Activated CD4-positive, alpha-beta T cell treated with anti-CD3 and anti-CD28 coated beads, Interleukin-2, amount 50 U/mL, for 24 hours (primary cell): ENCODE data around the gene ALK.

Source experiments
- DNase-seq, 2 donors: peaks; one replicate each; pipeline ENCODE4 v3.0.0-alpha.2; 2020; ENCODE audit warnings: low read depth in 1 of 2, low spot score in 1 of 2

ALK gene

DNA sequence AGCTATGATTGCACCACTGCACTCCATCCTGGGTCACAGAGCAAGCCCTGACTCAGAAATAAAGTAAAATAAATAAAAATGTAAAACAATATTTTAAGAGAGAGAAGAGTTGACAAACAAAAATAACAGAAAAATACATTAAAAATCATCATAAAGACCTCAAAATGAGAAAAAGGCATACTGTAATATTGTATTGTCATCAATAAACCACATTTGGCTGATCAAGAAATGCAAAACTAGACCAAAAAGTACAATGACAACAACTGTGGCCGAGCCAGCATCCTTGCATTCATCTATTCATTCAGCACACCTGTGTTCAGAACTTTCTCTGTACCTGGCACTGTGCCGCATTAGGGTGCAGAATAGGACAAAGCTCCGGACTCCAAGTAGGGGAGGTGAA is 121.8 kb downstream of the ALK start:
- no peak for DNase-seq

DNA sequence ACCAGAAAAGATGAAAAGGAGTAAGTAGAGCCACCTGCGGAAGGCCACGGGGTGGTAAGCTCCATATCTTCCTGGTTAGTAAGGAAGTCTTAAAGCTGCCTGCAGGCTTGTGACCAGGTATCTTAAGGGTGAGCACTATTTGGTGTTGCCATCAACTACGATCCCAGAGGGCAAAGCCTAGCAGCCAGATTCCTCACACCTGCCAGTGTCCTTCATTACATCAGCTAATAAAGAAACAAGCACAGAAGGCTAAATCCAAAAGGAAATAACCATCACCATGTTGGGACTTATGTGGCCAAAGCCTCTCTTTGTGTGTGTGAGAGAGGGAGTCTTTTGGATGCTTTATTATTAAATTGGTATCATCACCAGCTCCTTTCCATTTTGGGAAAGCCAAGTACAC is 123.5 kb downstream of the ALK start:
- no peak for DNase-seq

DNA sequence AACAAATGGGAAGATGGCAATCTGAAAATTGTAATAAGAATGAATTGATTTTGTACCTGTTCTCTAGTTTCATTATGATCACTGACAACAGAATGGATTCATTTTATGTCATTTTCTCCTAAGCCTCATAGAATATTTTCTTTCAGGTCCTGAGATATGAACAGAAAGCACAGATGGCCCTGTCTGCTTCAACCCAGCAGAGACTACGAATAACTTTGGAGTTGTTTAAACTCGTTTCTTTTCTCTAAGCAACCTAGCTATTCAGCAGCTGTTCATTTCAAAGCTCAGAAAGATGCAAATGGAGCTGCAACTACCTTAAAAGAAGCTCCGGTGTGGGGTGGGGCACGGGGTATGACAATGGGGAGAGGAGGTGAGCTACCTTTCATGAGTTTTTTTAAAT is 124.9 kb downstream of the ALK start:
- no peak for DNase-seq

DNA sequence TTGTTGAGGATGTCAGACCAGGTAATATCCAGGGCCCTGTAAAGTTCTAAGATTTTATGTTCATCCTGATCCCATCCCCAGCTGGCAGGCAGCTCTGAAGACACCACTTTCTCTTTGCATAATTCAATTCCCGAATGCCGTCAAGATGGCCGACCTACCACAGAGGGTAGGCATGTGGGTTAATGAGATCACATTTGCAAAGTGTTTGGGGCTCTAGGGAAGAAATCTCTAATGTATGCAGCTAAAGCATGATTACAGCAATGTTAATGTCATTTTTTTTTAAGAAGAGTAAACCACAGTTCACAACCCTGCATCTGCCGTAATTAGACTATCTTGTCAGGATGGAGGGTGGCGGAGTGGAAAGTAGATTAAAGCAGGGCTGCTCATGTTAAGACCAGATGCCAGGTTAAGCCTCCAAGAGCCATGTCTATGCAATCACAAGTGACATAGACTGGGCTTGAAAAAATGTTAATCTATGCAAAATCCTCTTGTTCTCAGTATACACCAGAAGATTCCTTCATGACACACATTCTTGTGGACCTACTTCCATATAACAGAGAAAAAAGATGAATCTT is 131.4 kb downstream of the ALK start:
- no peak for DNase-seq

DNA sequence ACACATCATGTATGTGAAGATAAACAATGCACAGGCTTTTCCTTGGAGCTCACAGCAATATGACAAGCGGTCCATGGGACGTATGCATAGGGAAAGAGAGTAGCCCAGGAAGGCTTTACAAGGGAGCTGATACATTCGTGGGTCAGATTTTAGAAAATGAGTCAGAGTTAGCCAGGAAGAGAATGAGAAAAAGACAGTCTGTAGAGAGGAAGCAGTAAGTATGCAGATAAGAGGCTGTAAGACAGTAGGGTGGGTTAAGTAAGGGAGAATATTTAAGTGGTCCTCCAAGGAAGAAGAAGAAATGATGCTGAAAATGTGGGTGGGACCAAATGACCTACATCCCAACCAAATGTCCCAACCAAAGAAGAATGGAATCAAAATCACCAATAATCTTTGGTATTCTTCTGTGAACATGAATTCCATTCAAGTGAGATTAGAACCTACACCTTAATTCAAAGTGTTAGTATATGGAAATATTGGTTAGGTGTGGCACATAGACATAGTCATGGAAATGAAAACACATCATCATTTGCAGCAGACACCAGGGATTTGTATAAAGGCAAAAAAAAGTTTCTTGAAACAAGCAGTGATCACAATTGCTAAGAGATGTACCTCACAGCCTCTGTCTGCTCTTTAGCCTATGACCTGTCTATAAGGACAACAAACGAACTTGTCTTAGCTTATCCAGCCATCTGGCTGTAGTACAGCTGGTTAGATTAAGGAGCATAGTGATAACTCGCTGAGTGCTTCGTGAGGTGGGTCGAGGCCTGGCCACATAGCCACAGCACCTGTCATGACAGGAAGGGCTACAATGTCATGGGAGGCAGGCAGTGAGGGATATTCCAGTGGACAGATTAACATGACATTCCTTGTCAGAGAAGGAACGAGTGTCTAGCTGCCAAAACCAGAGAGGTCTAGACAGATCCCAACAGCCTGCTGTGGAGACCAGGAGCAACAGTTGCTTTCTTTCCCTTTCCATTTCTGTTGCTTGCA is 133.6 kb downstream of the ALK start:
- DNase-seq: no peak

DNA sequence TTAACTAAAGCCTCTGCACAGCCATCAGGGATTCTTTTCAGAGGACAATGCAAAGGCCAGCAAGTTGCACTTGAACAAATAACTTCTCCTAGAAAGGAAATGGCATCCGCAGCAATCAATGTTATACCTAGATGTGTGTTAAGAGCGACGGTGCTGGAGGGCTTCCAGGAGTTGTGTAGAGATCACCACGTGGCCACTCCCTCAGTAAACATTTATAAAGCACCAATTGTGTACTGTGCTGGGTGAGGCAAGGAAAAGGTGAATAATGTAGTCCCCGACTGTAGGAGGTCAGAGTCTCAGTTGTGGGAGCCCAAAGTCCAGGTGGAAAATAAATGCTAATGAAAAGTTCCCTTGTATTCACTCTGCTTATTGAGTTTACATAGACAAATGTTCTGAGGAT is 135.0 kb downstream of the ALK start:
- no peak for DNase-seq

DNA sequence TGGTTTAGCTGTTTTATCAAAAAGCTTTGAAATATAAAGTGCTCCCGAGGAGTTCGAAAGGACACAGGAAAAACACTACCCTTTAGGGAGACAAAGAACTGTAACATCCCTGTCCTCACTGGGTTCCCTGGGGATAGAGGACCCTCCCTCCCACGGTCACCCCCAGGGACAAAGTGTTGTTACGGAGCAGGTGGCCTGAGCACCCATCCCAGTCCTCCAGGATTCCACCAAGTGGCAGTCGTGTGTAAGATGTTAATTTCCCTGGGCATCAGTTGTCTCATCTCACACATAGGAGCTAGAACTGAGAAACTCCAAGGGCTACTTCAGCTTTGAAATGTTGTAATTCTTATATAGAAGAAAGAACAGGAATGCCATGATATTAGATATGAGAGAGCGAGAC is 137.7 kb downstream of the ALK start:
- DNase-seq: no peak

DNA sequence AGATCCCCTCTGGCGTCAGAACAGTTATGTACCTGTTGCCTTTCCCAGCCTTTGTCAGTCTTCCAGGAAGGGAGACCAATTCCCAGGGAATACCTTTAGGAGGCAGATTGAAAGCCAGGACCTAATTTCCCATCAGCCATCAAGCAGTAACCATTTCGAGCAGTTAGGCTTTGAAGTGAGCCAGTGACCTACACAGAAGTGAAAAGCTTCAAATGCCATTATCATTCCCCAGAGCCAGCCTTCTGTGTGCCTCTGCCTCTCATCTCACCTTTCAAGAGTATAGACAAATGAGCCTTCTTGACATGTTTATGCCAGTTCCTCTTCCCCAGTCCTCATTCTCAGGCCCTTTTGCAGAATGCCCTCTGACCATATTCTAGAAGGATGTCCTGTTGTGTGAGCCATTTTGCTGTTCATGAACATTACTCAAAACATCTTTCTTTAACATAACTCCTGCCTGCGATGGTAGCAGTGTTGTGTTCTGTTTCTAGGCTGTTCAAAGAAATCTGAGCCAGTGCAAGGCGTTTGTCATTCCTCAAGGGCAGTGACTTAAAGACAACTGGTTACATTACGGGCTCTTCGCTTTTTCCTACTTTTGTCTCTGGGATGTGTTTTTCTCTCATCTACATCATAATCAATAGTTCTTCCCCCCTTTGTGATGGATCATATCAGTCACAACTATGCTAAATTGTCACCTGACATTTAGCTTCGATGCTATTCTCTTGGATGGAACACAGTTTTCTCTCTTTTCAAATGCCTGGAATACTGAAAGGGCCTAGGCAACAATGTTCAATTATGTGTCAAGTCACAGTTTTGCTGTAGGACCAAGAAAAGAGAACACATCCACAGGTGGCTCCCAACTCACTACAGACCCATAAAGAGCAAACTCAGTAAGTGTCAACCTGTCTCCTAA is 138.6 kb downstream of the ALK start:
- DNase-seq: no peak

DNA sequence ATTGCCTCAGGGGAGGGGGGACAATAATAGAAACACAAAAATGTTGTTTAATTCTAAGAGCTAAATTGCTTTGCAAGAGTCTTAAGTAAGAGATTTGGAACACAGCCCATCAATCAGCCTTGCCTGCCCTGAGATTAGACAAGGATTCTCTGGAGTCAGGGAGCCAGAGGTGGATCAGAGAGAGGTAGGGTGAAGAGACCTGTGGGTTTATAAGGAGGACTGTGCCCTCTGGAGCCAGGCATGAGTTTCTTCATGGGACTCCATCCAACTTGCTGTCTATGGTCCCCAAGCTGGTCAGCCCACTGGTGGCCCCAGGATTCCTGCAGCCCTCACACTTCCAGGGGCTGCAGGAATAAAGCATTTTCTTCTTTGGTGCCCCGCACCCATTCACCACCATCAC is 139.3 kb downstream of the ALK start:
- DNase-seq: no peak

DNA sequence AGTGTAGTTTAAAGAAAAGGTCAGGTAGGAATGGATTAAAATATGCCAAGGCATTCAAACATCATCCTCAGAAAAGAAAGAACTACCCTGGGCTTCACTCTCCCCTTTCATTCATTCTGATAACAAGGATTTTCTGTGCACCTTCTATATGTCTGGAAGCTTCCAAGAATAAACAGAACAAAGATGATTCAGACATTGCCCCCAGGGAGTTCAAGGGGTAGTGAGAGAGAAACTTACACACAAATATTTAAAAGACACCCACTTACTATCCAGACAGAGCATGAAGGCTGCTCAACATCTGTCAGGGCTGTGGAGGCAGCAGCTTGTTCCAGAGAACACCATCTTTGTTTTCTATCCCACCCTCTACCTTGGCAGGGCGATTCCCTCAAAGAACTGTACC is 140.5 kb downstream of the ALK start:
- no peak for DNase-seq

DNA sequence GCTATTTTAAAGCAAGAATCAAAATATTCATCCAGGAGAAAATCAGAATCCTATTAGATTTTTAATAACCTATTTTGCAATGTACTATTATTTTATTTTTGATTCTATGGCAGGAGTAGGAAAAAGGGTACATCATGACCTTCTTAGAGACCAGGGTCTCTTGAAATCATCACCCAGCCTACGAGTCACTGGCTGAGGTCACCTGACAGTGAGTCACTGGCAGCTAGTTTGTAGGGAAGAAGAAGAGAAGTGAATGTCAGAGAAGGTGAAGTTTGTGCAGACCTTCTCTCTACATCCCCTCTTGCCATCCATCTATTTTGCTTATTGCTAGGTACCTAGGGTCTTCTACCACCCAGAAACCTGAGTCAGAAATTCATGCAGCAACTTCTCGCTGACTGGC is 144.2 kb downstream of the ALK start:
- no peak for DNase-seq

DNA sequence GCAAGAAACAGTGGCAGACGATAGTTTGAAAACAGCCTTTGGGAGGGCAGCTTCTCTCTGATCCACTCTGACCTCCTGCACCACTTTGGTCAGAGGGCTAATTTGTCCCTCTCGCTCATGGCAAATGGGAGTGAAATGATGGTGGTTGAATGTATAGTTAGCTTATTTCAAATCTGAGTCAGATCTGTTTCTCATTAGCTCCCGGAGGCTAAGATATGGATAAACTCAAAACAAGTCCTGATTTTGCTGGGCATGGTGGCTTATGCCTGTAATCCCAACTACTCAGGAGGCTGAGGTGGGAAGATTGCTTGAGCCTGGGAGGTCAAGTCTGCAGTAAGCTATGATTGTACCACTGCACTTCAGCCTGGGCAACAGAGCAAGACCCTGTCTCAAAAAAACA is 145.0 kb downstream of the ALK start:
- DNase-seq: no peak

DNA sequence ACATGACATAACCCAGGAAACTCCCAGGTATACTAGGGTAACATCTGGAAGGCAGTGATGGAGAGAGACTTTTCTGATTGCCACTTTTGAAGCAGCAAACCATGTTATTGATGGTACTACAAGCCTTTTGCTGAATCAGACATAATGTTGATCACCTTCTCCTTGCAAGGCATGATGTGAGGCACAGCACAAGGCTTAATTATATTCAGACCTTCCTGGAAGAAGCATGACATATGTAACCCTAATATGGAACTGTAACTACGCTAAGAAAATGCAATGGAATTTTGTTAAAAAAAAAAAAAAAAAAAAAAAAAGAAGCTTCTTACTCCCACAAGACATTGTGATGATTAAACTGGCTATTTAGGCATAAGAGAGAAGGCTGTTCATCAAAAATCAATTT is 145.4 kb downstream of the ALK start:
- DNase-seq: no peak

DNA sequence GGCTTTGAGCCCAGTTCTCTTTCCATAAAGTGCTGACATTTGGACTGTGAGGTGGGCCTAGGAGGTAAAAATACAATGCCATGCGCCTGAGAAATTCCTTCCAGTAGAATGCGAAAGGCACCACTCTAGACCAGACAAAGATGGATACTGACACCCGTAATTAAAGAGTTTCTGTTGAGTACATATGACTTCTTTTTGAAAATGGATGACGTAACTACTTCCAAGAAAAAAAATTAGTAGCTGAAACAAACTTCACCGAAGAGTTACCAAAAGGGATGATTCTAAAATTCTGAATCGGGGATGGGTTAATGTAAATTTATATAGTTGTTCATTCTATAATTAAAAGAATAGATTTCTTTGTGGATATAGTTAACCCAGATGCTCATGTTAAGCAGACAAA is 146.8 kb downstream of the ALK start:
- no peak for DNase-seq

DNA sequence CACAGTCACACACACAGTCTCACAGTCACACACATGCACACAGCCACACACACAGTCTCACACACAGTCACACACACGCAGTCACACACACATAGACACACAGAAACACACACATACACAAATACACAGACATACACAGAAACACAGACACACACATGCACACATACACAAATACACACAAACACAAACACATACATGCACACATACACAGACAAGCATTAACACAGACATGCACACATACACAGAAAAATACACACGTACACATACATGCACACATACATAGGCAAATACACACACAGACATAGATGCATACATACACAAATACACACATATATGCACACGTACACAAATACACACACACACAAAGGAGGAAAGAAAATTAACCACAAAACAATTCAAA is 150.5 kb downstream of the ALK start:
- no peak for DNase-seq

DNA sequence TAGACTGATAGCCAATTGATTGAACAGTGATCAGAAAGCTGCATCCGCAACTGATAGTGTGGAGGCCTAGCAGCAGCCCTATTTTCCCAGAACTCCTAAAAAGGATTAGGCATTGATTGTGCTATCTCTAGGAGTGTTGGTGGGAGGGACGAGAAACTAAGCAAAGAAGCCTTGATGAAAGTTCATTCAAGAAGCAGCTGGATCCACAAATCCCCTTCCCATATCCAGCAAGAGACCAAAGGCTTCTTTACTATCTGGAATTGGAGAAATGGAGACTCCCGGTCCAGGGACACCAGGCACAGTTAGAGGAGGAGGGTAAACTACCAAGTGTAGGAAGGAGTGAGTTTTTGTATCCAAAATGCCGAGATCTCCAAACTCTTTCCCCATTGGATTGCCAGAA is 151.5 kb downstream of the ALK start:
- DNase-seq: no peak

DNA sequence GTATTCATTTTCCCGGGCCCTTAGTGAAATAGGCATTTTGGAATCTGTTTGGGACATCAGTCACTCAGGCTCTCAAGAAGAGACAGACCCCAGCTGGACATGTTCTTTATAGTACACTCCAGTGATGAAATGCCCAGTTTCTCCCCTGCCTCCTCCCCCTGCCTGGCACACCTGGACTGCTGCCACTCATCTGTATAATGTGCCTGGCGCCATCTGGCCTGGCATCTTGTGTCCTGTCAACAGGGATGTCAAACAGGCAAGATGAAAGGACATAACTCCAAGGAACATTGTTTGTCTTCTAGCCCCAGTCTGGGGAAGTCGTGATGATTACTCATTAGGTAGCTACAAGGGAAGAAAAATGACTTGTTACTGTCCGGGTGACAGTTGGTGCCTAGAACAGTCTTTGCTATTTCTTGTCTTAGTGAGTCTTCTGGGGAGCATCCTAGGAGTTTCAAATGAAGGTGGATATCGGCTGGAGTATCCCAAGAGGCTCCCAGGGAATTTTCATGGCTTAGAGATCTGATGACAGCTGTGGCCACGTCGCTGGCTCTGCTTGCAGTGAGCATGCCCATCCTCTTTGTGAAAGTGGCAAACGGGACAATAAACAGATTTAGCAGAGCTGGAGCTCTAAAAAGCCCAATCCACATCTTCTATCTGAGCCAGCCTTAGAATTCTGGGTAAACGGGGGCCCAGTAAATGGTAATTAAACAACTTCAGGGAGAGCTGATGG is 153.6 kb downstream of the ALK start:
- no peak for DNase-seq

DNA sequence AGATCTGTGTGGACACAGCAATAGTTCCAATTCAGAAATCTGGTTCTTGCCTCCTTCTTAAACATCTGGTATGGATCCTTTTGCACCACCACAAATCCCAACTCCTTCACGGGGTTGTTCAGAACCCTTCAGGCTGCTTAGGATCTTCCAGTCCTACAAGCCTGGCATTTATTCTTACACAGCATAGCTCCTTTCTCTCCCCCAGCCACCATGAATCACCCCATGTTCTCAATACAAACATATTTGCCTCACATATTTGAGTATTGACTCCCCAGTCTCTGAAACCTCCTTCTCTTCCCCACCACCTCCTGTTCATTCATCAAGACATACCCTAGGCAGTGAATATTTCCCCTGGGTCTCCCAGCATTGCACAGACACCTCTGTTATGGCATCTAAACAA is 155.2 kb downstream of the ALK start:
- no peak for DNase-seq

DNA sequence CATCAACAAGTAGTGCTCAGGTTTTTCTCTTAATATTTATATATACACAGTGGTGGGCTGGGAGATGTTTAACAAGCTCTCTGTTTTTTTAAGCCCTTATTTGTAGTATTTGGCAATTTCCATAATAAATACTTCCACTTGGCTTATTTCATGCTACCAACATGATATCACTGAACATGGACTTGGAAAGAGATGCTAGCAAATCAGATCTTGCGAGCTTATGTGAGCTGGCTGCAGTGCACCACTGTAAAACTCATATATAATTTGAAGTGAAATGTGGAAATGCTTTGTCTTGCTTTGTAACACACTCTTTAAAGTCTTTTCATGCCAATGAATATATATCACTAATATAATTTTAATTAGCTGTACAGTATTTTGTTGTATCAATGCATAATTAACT is 155.7 kb downstream of the ALK start:
- DNase-seq: no peak

DNA sequence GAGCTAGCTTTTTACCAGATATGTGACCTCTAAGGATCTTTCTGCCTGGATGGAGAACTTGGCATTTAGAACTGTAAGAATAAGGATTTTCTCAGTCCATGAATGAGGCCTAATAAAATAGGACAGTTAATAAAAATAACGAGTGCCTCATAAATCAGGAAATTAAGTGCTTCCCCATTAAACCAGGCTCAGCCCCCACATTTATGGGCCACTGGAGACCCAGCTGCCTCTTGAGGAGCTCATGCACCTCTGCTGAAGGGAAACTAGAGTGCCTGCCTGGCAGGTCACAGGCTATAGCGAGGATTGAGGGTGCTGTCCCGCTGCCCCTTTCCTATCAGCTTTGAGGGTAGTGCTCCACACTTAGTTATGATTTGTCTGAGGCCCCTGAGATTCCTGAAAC is 158.0 kb downstream of the ALK start:
- no peak for DNase-seq

DNA sequence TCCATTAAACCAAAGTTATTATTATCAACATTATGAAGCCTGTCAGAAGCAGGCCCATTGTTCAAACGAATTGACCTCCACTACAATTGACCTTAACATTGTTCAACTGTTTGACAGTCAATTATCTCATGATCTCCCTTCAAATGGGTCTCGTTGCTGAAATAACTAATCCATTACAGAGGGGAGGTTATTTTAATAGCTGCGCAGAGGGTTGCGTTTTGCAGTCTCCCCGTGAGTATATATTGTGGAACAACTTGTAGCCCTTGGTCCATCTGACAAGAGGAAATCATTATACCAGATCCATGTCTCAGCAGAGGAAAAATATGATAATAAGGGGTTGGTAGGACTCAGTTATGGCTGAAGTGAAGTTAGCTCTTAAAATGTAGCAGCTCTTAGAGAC is 159.1 kb downstream of the ALK start:
- no peak for DNase-seq
